ENCODE results near the gene TNNC1. TPM values are rescaled to one million over a fixed set of nuclear protein-coding genes. Genes with fewer than 3 reads are reported as not detected.

TNNC1 gene
- total and polyA plus RNA-seq, 2 donors (not counting 1 experiment from before 2014, with no cell fraction given), result 1.1 to 5.4 TPM

- ATAC-seq (ENCODE audit: low read depth), result no peak
- Histone ChIP-seq H3K4me1 (ENCODE audit: control insufficient read depth in 2 of 2, insufficient read depth in 2 of 2, low read length in 2 of 2) (no peaks in the 10 kb centered on the region), H3K4me2 (replicated peaks; ENCODE audit: low read depth, low read length, poor library complexity, severe bottlenecking) (no peak overlapping the region), H3K79me2 (ENCODE audit: control insufficient read depth, insufficient read depth, low read length) (no peaks in the 10 kb centered on the region), H3K27me3 (replicated peaks in 1 of 4; ENCODE audit: control extremely low read depth in 1 of 4, control insufficient read depth in 3 of 4, insufficient read depth in 4 of 4, low read length in 3 of 4) (no peaks in the 10 kb centered on the region), H3K9me3 (ENCODE audit: control extremely low read depth in 1 of 3, control insufficient read depth in 2 of 3, insufficient read depth in 1 of 3, low read length in 2 of 3) (no peaks in the 10 kb centered on the region), H3K4me3 (ENCODE audit: control extremely low read depth in 1 of 5, extremely low read depth in 1 of 5, insufficient read depth in 1 of 5, low read depth in 2 of 5, low read length in 4 of 5) (no peak overlapping the region), H3K27ac (ENCODE audit: low read length in 2 of 2) (no peak overlapping the region), H4K20me1 (ENCODE audit: control insufficient read depth, insufficient read depth, low read length, poor library complexity, severe bottlenecking) (no peaks in the 10 kb centered on the region), H3K9ac (ENCODE audit: low read length) (no peak overlapping the region), H3K36me3 (replicated peaks in 1 of 2; ENCODE audit: control extremely low read depth in 1 of 2, control insufficient read depth in 1 of 2, extremely low read depth in 1 of 2, insufficient read depth in 2 of 2, low read length in 1 of 2) (peaks cover 0 to 7% of the 10 kb centered on the region in 2 experiments), H2AFZ (ENCODE audit: insufficient read depth, low read depth, low read length, poor library complexity, severe bottlenecking) (no peak overlapping the region)
- no peak overlapping the region for H3K4me3 Mint-ChIP-seq
- H3K27me3 Mint-ChIP-seq, result no peaks in the 10 kb centered on the region
- TF ChIP-seq EZH2 (IDR thresholded peaks at IDR 0.05; ENCODE audit: borderline replicate concordance, insufficient read depth, low read depth, low read length, poor library complexity, severe bottlenecking) (no peak), CTCF (IDR thresholded peaks at IDR 0.05) (no peak)
- H3K27ac Mint-ChIP-seq, result no peak overlapping the region
- H3K4me1 Mint-ChIP-seq, result no peaks in the 10 kb centered on the region
- DNase-seq, result no peak
- ChIA-PET POLR2A (no interaction called here), CTCF (interaction anchor here (1.0 to 1.9 kb wide), 2 partner anchors 10 to 11 kb away, joined by 4 to 8 read pairs; no protein-coding TSS in a partner anchor)
- WGBS (ENCODE audit: insufficient coverage), result 100% methylated on average over 3 of the region's 3 CpGs
- intact Hi-C loops (cut with micrococcal nuclease), result no loop called here
- H3K9me3 Mint-ChIP-seq (ENCODE audit: insufficient read depth), result no peaks in the 10 kb centered on the region
Measured at GRCh38 chr3:52422669-52423068, 31.2 kb downstream of the TNNC1 start.

GRCh38 chr3:52420388-52420787, 33.5 kb downstream of the TNNC1 start:
- no peaks in the 10 kb centered on the region for H3K27me3 Mint-ChIP-seq
- H3K9me3 Mint-ChIP-seq (ENCODE audit: insufficient read depth), result no peaks in the 10 kb centered on the region
- WGBS (ENCODE audit: insufficient coverage), result 100% methylated on average over 2 of the region's 2 CpGs
- H3K79me2 ChIP-seq (ENCODE audit: control insufficient read depth, insufficient read depth, low read length), result no peaks in the 10 kb centered on the region
- H3K4me1 Mint-ChIP-seq, result peaks cover 2% of the 10 kb centered on the region
- H4K20me1 ChIP-seq (ENCODE audit: control insufficient read depth, insufficient read depth, low read length, poor library complexity, severe bottlenecking), result no peaks in the 10 kb centered on the region
- no peaks in the 10 kb centered on the region for H3K4me1 ChIP-seq (ENCODE audit: control insufficient read depth in 2 of 2, insufficient read depth in 2 of 2, low read length in 2 of 2)
- no peak overlapping the region for H3K4me2 ChIP-seq (replicated peaks; ENCODE audit: low read depth, low read length, poor library complexity, severe bottlenecking)
- H3K9ac ChIP-seq (ENCODE audit: low read length), result no peak overlapping the region
- CTCF ChIA-PET, result interaction anchor here (1.2 to 2.0 kb wide), 2 partner anchors 8 to 9 kb away, joined by 3 to 7 read pairs; no protein-coding TSS in a partner anchor
- no peak overlapping the region for H3K4me3 ChIP-seq (ENCODE audit: control extremely low read depth in 1 of 5, extremely low read depth in 1 of 5, insufficient read depth in 1 of 5, low read depth in 2 of 5, low read length in 4 of 5)
- POLR2A ChIA-PET, result no interaction called here
- intact Hi-C loops (cut with micrococcal nuclease), result no loop called here
- DNase-seq (no peak), ATAC-seq (ENCODE audit: low read depth) (no peak)
- H3K27ac Mint-ChIP-seq, result no peak overlapping the region
- H2AFZ ChIP-seq (ENCODE audit: insufficient read depth, low read depth, low read length, poor library complexity, severe bottlenecking), result no peak overlapping the region
- H3K9me3 ChIP-seq (ENCODE audit: control extremely low read depth in 1 of 3, control insufficient read depth in 2 of 3, insufficient read depth in 1 of 3, low read length in 2 of 3), result no peaks in the 10 kb centered on the region
- no peak overlapping the region for H3K4me3 Mint-ChIP-seq
- peaks cover 0 to 7% of the 10 kb centered on the region in 2 experiments for H3K36me3 ChIP-seq (replicated peaks in 1 of 2; ENCODE audit: control extremely low read depth in 1 of 2, control insufficient read depth in 1 of 2, extremely low read depth in 1 of 2, insufficient read depth in 2 of 2, low read length in 1 of 2)
- no peaks in the 10 kb centered on the region for H3K27me3 ChIP-seq (replicated peaks in 1 of 4; ENCODE audit: control extremely low read depth in 1 of 4, control insufficient read depth in 3 of 4, insufficient read depth in 4 of 4, low read length in 3 of 4)
- no peak overlapping the region for H3K27ac ChIP-seq (ENCODE audit: low read length in 2 of 2)
- TF ChIP-seq EZH2 (IDR thresholded peaks at IDR 0.05; ENCODE audit: borderline replicate concordance, insufficient read depth, low read depth, low read length, poor library complexity, severe bottlenecking) (no peak), CTCF (IDR thresholded peaks at IDR 0.05) (no peak)
